ENCODE measurements around the gene FBXO48. TPM values are rescaled to one million over a fixed set of nuclear protein-coding genes. Genes with fewer than 3 reads are reported as not detected.

Gene FBXO48
- total RNA-seq, 1 donor from 2014 or later: 1.8 TPM

- DNase-seq (no peak), ATAC-seq (peak; percentile 13)
- no peaks in the 10 kb centered on the region for H3K27me3 ChIP-seq
- TF ChIP-seq, protein P1, sequence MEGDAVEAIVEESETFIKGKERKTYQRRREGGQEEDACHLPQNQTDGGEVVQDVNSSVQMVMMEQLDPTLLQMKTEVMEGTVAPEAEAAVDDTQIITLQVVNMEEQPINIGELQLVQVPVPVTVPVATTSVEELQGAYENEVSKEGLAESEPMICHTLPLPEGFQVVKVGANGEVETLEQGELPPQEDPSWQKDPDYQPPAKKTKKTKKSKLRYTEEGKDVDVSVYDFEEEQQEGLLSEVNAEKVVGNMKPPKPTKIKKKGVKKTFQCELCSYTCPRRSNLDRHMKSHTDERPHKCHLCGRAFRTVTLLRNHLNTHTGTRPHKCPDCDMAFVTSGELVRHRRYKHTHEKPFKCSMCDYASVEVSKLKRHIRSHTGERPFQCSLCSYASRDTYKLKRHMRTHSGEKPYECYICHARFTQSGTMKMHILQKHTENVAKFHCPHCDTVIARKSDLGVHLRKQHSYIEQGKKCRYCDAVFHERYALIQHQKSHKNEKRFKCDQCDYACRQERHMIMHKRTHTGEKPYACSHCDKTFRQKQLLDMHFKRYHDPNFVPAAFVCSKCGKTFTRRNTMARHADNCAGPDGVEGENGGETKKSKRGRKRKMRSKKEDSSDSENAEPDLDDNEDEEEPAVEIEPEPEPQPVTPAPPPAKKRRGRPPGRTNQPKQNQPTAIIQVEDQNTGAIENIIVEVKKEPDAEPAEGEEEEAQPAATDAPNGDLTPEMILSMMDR (IDR thresholded peaks at IDR 0.05): peak; percentile 77
- no peaks in the 10 kb centered on the region for H3K9me3 ChIP-seq
- H3K4me1 ChIP-seq: peaks cover 13% of the 10 kb centered on the region
- H3K27ac ChIP-seq: no peak overlapping the region
- H3K4me3 ChIP-seq: no peak overlapping the region
- intact Hi-C loops (cut with DNase I): no loop called here
- H3K36me3 ChIP-seq: no peaks in the 10 kb centered on the region
These were observed 3.7 kb downstream of the FBXO48 start for GRCh38 chr2:68463287-68463877.

- Histone ChIP-seq H3K4me3 (no peak overlapping the region), H3K27me3 (no peaks in the 10 kb centered on the region), H3K9me3 (no peaks in the 10 kb centered on the region), H3K27ac (no peak overlapping the region), H3K4me1 (no peaks in the 10 kb centered on the region), H3K36me3 (no peaks in the 10 kb centered on the region)
- DNase-seq (no peak), ATAC-seq (no peak)
- TF ChIP-seq, protein P1 (IDR thresholded peaks at IDR 0.05): no peak
- intact Hi-C loops (cut with DNase I): no loop called here
These were observed 8.1 kb downstream of the FBXO48 start for GRCh38 chr2:68458981-68459380.

- TF ChIP-seq, protein P1 (IDR thresholded peaks at IDR 0.05): no peak
- Histone ChIP-seq H3K4me1 (no peaks in the 10 kb centered on the region), H3K9me3 (no peaks in the 10 kb centered on the region), H3K36me3 (no peaks in the 10 kb centered on the region), H3K27me3 (no peaks in the 10 kb centered on the region), H3K27ac (no peak overlapping the region), H3K4me3 (no peak overlapping the region)
- intact Hi-C loops (cut with DNase I): no loop called here
- DNase-seq (no peak), ATAC-seq (no peak)
These were observed 10.9 kb downstream of the FBXO48 start for GRCh38 chr2:68456198-68456597.

- Histone ChIP-seq H3K27ac (no peak overlapping the region), H3K4me3 (no peak overlapping the region), H3K36me3 (no peaks in the 10 kb centered on the region), H3K9me3 (no peaks in the 10 kb centered on the region), H3K27me3 (no peaks in the 10 kb centered on the region), H3K4me1 (no peaks in the 10 kb centered on the region)
- TF ChIP-seq, protein P1 (IDR thresholded peaks at IDR 0.05): no peak
- no peak for DNase-seq
- no peak for ATAC-seq
- intact Hi-C loops (cut with DNase I): no loop called here
These were observed 12.4 kb downstream of the FBXO48 start for GRCh38 chr2:68454719-68455118.

GRCh38 chr2:68453761-68454360 is 13.2 kb downstream of the FBXO48 start:
- DNase-seq (no peak), ATAC-seq (no peak)
- TF ChIP-seq, protein P1 (IDR thresholded peaks at IDR 0.05): no peak
- Histone ChIP-seq H3K9me3 (no peaks in the 10 kb centered on the region), H3K27me3 (no peaks in the 10 kb centered on the region), H3K4me3 (no peak overlapping the region), H3K27ac (no peak overlapping the region), H3K4me1 (no peaks in the 10 kb centered on the region), H3K36me3 (no peaks in the 10 kb centered on the region)
- intact Hi-C loops (cut with DNase I): no loop called here
